ENCODE results near the gene CD200R1L. TPM values are rescaled to one million over a fixed set of nuclear protein-coding genes. Genes with fewer than 3 reads are reported as not detected.

Gene CD200R1L
- total and polyA plus RNA-seq, 2 of the 4 experiments (the other 2 are of a cell fraction), result not detected

DNA sequence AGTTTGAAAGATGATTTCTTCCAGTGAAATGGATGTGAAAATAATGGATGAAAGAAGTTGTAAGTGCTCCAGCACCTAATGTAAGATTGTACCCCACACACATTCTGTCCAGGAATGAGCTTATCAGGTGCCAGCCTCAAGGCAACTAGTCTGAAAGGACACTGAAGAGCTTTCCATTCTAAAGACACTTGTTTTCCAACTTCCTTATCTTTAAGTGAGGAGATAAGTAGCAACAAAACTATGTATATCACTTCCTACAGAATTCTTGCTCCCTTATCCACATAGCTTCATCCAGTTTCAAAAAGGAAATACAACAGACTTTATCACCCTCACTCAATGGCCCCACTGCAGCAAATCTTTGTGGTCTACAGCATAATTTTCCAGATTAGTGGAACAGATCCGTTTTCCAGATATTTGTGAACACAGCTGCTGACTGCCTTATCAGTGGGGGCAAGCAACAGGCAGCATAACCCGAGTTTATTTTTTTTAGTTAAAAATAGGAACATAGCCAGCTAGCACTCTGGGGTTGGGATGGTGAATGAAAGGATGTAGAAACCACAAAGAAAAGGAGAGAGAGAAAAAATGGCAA is 60.6 kb downstream of the CD200R1L start:
- CTCF ChIA-PET, result interaction anchor here (1.1 kb wide), 1 partner anchor 10 kb away, joined by 3 read pairs; no protein-coding TSS in a partner anchor
- DNase-seq, result peak; percentile 73

More for the DNA sequence above, 60.6 kb downstream of the CD200R1L start:
- Histone ChIP-seq H4K5ac (ENCODE audit: low read depth, low read length) (no peak overlapping the region), H2BK120ac (ENCODE audit: low read depth, low read length) (peak overlapping the region; percentile 9; the same call in 1 of the 2 replicates), H3K4me1 (ENCODE audit: control insufficient read depth, insufficient read depth, low read length) (peaks cover 10% of the 10 kb centered on the region), H3K4me3 (ENCODE audit: insufficient read depth, low read depth, low read length) (no peak overlapping the region), H3K56ac (ENCODE audit: extremely low read depth, insufficient read depth, low read length) (no peak overlapping the region), H3K79me1 (ENCODE audit: low read depth in 1 of 2, low read length in 2 of 2) (no peaks in the 10 kb centered on the region), H4K91ac (ENCODE audit: insufficient read depth, low read depth, low read length) (no peak overlapping the region), H4K20me1 (ENCODE audit: insufficient read depth, low read length) (no peaks in the 10 kb centered on the region), H2AFZ (replicated peaks; ENCODE audit: low read length, poor library complexity) (no peak overlapping the region), H3K14ac (replicated peaks; ENCODE audit: low read depth, low read length) (no peak overlapping the region), H3K9ac (ENCODE audit: low read depth, low read length) (no peak overlapping the region), H3K4me2 (ENCODE audit: low read depth, low read length) (peak overlapping the region; percentile 38; the same call in 1 of the 2 replicates), H2AK9ac (replicated peaks; ENCODE audit: low read depth, low read length, poor library complexity) (no peak overlapping the region), H3K27ac (ENCODE audit: insufficient read depth, low read length) (peak overlapping the region; percentile 57; the same call in 1 of the 2 replicates), H3K4ac (ENCODE audit: low read depth, low read length) (peak overlapping the region; percentile 9; the same call in 1 of the 2 replicates), H3K27me3 (ENCODE audit: control insufficient read depth, insufficient read depth, low read length) (no peaks in the 10 kb centered on the region), H3K18ac (ENCODE audit: low read depth, low read length) (peak overlapping the region; percentile 50; the same call in 1 of the 2 replicates), H3K36me3 (ENCODE audit: control insufficient read depth, insufficient read depth, low read length) (no peaks in the 10 kb centered on the region), H2BK5ac (ENCODE audit: low read depth, low read length, poor library complexity, severe bottlenecking) (peak overlapping the region; percentile 46), H4K8ac (ENCODE audit: low read depth in 2 of 2, low read length in 2 of 2) (peak overlapping the region in 1 of 2 experiments; percentile 36; a peak in 1 of 4 replicates), H3K9me3 (ENCODE audit: control insufficient read depth, insufficient read depth, low read length) (peaks cover 3% of the 10 kb centered on the region), H3K23ac (ENCODE audit: low read depth, low read length) (no peak overlapping the region), H2BK20ac (ENCODE audit: low read depth, low read length) (peak overlapping the region; percentile 23; the same call in 1 of the 2 replicates), H2BK15ac (ENCODE audit: low read depth, low read length) (0 out of 3 replicates have a peak overlapping the region, but pooled peaks have one; percentile 2), H3K9me1 (ENCODE audit: insufficient read depth, low read length) (no peaks in the 10 kb centered on the region), H2AK5ac (ENCODE audit: low read depth, low read length) (no peak overlapping the region)
- TF ChIP-seq FOS (IDR thresholded peaks at IDR 0.05; ENCODE audit: low read depth, low read length), result no peak
- 0 out of 2 replicates have a peak, but pooled peaks have one; percentile 5 for TF ChIP-seq BHLHE40 (IDR thresholded peaks at IDR 0.05; ENCODE audit: low read depth, low read length)
- dilution Hi-C loops (cut with HindIII; ENCODE audit: low sequenced_read_pairs, unreplicated experiment) (no loop called here), in situ Hi-C loops (cut with MboI; ENCODE audit: low sequenced_read_pairs) (no loop called here), intact Hi-C loops (cut with micrococcal nuclease) (no loop called here)
- no CpG with 5 or more reads among the region's 2 CpGs for WGBS, 2 experiments (ENCODE audit: extremely low coverage in 2 of 2, insufficient read length in 1 of 2)
- POLR2A ChIA-PET (ENCODE audit: unreplicated experiment), result no interaction called here
- ATAC-seq (ENCODE audit: low read depth), result peak; percentile 64
- no TSS peak for BruUV-seq (replicated peaks)
